LNCAP (cell line): Measurements from ENCODE around the gene CD48.

ENCODE experiments used
- TF ChIP-seq, protein P1 (sequence below): fragments of 450-650 bp; IDR thresholded peaks from 2 replicates; pipeline ENCODE4 v1.5.1; 2017; ENCODE audit warnings: mild to moderate bottlenecking

Gene CD48

DNA sequence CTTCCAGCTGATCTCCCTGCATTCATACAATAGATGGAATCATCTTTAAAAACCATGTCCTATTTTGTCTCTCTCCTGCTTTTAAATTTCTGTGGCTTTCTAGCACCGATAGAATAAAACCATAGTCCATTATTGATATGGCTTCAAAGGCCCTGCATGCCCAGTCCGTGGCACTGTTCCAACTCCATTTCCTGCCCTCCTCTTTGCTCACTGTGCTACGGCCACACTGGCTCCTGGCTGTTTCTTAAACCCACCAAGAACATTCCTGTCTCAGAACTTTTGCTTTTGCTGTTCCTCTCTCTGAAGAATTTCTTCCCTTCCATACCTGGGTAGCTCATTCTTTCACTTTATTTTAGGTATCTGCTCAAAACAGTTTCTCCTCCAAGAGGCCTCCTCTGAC is 72.0 kb downstream of the CD48 start:
- TF ChIP-seq, protein P1, sequence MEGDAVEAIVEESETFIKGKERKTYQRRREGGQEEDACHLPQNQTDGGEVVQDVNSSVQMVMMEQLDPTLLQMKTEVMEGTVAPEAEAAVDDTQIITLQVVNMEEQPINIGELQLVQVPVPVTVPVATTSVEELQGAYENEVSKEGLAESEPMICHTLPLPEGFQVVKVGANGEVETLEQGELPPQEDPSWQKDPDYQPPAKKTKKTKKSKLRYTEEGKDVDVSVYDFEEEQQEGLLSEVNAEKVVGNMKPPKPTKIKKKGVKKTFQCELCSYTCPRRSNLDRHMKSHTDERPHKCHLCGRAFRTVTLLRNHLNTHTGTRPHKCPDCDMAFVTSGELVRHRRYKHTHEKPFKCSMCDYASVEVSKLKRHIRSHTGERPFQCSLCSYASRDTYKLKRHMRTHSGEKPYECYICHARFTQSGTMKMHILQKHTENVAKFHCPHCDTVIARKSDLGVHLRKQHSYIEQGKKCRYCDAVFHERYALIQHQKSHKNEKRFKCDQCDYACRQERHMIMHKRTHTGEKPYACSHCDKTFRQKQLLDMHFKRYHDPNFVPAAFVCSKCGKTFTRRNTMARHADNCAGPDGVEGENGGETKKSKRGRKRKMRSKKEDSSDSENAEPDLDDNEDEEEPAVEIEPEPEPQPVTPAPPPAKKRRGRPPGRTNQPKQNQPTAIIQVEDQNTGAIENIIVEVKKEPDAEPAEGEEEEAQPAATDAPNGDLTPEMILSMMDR = no peak

DNA sequence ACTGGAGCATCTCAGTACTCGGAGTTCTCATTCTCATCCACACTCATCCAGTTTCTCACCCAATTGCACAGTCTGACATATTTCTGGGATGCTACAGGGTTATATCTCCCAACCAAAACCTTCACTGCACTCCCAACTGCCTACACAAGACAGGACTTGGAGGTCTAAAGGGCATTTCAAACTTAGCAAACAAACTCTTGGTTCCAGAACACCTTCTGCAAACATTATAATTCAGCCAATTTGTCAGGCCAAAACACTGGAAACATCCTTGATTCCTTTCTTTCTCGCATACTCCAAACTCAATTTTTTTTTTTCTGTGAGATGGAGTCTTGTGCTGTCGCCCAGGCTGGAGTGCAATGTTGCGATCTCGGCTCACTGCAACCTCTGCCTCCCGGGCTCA is 72.7 kb downstream of the CD48 start:
- TF ChIP-seq, protein P1 = no peak

GRCh38 chr1:160638540-160638857 is 73.1 kb downstream of the CD48 start:
- TF ChIP-seq, protein P1 = no peak

DNA sequence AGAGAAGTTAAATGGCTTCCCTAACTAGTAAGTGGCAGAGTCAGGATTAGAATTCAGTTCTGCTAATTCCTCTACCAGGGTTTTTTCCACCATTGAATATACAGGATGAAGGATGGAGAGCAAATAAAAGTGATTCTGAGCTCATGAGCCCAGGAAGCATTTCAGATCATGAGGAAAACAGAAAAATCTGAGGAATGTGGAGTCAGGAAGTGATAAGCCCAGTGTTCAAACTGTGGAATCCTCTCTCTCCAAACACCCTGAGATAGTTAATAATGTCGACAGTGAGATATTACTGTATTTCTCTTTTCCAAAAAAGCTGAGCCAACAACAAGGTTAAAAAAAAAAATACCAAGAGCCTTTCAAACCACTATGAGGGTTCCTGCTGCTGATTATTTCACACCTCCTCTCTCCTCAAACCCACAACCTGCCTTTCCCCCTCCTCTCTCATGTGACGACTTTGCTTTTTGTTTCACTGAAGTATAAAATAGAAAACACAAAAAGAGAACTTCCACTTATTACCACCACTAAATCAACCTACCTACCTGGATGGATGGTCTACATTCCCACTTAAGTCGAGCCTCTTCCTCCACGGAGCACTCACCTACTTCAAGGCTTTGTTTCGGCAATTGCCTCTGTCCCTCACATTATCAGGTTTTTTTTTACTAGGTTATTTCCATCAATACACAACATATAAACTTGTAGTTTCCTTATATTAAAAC is 73.6 kb downstream of the CD48 start:
- TF ChIP-seq, protein P1 = no peak

DNA sequence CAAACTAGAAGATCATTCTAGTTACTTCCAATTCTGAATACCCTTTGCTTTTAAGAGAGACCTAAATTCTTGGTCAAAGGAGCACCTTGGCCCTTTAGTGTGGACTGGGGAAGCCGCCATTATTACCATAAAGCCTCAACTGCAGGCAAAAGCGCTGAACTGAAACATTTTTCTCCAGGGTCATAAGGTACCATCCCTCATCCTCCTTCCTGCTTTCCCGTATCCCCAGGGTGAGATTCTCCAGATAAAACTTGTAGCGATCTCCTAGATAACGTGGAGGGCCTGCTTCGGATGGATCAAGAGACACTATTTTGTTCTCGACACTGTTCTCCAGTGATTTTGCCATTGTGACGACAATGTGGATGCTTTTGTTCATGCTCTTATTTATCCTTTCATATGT is 74.6 kb downstream of the CD48 start:
- TF ChIP-seq, protein P1 = no peak

GRCh38 chr1:160636547-160636946 is 75.1 kb downstream of the CD48 start:
- TF ChIP-seq, protein P1 = no peak

DNA sequence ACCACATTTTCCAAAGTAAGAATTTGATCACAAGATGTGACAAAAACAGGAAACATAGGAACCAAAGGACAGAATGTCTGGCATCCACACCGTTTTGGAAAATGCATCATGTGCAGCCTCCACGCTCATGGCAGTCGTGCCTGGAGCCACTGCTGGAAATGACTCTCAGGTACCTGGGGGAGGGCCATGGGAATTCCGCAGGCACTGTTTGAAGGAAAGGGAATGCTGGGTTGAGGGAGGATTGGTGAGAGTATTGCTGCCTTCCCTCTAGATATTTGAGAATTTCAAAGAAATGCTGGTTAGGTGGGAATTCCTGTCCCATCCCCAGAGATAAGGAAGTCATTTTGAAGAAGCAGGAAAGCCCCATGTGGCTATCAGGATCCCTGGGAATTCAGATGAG is 75.5 kb downstream of the CD48 start:
- TF ChIP-seq, protein P1 = no peak
